Spinal cord (tissue), 10 donors: ENCODE measurements around the gene PTPRG. TPM values are rescaled to one million over a fixed set of nuclear protein-coding genes. Genes with fewer than 3 reads are reported as not detected.
A peak's percentile ranks its signal among the peaks of the same experiment; 100 is the strongest.

ENCODE experiments used
- DNase-seq, 6 donors: peaks; one replicate each; pipeline versions ENCODE4 v3.0.0 to v3.0.0-alpha.2; 2013 to 2015; ENCODE audit warnings: low spot score in 6 of 6, low read depth in 4 of 6
- H3K27ac ChIP-seq: one replicate; pipeline ENCODE4 v1.5.1; 2013; ENCODE audit warnings: low read depth, low read length, control low read depth
- H3K27me3 ChIP-seq: one replicate; pipeline ENCODE4 v1.6.1; 2013; ENCODE audit warnings: low read length; ENCODE audit not compliant: control insufficient read depth, insufficient read depth
- H3K36me3 ChIP-seq: one replicate; pipeline ENCODE4 v1.6.1; 2013; ENCODE audit warnings: low read length; ENCODE audit not compliant: control insufficient read depth, insufficient read depth
- H3K4me1 ChIP-seq: one replicate; pipeline ENCODE4 v1.6.1; 2013; ENCODE audit warnings: low read length; ENCODE audit not compliant: control insufficient read depth, insufficient read depth
- H3K4me3 ChIP-seq: one replicate; pipeline ENCODE4 v1.5.1; 2013; ENCODE audit warnings: low read depth, low read length, control low read depth
- H3K9me3 ChIP-seq: one replicate; pipeline ENCODE4 v1.6.1; 2013; ENCODE audit warnings: low read length; ENCODE audit not compliant: control insufficient read depth, insufficient read depth
- WGBS: methylation state at CpG from one replicate; pipeline ENCODE4 v1.1.5; 2013; ENCODE audit warnings: missing lambda C conversion rate; ENCODE audit not compliant: insufficient coverage; 5-methylcytosine and 5-hydroxymethylcytosine counted together
- polyA plus RNA-seq, 2 donors: library from polyadenylated mRNA; unstranded; fragments of 120-200 nt; gene quantifications; one replicate each; pipeline ENCODE4 v1.2.1, GENCODE V29; 2013; ENCODE audit not compliant: insufficient read length in 2 of 2
- total RNA-seq, 2 donors: library from RNA; depleted of rRNA in 1 of 2; stranded (reverse); fragments of 120-200 nt in 1 of 2; fragments of >200 nt in 1 of 2; gene quantifications; one replicate each; pipeline versions ENCODE4 v1.2.3 to v1.2.4, GENCODE V29; 2013 to 2014
- donor health status: healthy.

PTPRG gene
- total and polyA plus RNA-seq, 4 donors = 29.2 to 106 (median 60.2) TPM

DNA sequence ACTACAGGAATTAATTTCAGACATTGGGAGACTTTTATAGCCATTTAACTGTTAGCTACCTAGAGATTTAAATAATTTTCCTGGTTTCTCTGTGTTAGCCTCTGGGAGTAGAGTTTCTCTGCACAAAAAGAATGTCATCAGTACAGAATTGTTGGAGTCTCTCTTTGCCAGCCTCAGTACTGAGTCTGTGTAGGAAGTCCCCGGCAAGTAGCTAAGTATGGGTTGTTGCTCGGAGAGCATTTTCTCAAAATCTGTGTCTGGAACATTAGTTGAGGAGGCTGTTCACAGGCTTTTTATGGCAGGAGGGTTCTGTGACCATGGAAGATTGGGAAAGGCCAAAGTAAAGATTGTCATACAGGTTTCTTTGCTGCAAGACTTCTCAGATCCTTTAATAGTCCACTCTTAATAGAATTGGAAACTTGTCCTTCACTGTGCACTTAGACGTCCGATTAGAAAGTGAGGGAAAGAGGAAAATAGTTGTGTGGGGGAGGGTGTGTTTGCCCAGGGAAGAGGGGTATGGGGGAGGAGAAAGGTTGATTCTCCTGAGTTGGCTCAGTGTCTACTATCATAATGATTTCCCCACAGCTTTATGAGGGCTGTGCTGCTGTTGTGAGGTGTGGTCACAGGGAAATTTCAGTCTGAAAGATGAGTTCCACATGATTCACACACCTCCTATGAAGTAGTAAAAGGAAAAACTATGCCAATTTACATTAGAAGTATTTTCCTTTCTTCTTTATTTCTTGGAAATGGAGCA is 207.1 kb downstream of the PTPRG start:
- H3K27me3 ChIP-seq = no peaks in the 10 kb centered on the region
- DNase-seq = no peak
- H3K27ac ChIP-seq = no peak overlapping the region
- no peaks in the 10 kb centered on the region for H3K9me3 ChIP-seq
- H3K4me1 ChIP-seq = no peaks in the 10 kb centered on the region
- H3K36me3 ChIP-seq = no peaks in the 10 kb centered on the region
- 92% methylated on average over 2 of the region's 4 CpGs for WGBS
- H3K4me3 ChIP-seq = no peak overlapping the region

DNA sequence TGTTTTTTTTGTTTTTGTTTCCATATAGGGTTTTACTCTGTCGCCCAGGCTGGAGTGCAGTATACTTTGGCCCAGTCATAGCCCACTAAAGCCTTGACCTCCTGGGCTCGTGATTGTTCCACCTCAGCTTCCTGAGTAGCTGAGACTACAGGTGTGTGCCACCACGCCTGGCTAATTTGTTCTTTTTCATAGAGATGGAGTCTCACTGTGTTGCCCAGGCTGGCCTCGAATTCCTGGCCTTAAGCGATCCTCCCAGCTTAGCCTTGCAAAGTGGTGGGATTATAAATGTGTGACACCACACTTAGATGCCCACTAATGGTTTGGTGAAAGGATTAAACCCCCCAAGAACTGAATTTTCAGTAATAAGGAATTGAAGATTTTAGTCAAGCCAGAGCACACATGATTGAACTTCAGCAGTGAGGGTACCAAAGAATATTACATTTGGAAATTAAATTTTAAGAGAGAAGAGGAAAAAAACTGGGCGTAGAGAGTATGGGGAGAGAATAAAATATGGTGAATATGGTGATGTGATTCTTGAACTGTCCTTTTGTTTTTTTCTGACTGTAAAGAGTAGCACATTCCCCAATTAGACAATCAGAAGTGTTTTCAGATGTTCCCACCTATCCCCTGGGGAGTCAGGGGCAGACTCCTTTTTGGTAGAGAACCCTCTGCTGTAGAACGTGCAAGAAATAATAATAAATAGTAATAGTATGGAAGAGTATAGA is 208.1 kb downstream of the PTPRG start:
- Histone ChIP-seq H3K4me3 (no peak overlapping the region), H3K27me3 (no peaks in the 10 kb centered on the region), H3K27ac (no peak overlapping the region), H3K9me3 (no peaks in the 10 kb centered on the region), H3K4me1 (no peaks in the 10 kb centered on the region), H3K36me3 (no peaks in the 10 kb centered on the region)
- WGBS = 94% methylated on average over 3 of the region's 7 CpGs
- no peak for DNase-seq

DNA sequence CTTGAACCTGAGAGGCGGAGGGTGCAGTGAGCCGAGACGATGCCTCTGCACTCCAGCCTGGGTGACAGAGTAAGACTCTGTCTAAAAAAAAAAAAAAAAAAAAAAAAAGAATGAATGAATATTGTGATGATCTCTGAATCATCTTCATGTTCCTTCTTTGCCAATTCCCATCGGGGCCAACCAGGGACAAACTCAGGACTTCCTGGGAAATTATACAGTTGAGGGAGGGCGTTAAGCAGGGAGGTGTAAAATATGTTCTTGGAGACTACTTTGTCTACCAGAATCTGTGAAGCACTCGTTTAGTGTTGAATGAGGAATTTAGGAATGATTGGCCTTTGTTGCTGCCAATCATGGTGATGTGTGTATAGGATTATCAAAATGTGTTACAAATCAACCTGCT is 210.6 kb downstream of the PTPRG start:
- no peak for DNase-seq
- no peak overlapping the region for H3K27ac ChIP-seq
- H3K27me3 ChIP-seq = no peaks in the 10 kb centered on the region
- no peaks in the 10 kb centered on the region for H3K9me3 ChIP-seq
- no peak overlapping the region for H3K4me3 ChIP-seq
- 100% methylated on average over 2 of the region's 6 CpGs for WGBS
- H3K4me1 ChIP-seq = no peaks in the 10 kb centered on the region
- no peaks in the 10 kb centered on the region for H3K36me3 ChIP-seq

DNA sequence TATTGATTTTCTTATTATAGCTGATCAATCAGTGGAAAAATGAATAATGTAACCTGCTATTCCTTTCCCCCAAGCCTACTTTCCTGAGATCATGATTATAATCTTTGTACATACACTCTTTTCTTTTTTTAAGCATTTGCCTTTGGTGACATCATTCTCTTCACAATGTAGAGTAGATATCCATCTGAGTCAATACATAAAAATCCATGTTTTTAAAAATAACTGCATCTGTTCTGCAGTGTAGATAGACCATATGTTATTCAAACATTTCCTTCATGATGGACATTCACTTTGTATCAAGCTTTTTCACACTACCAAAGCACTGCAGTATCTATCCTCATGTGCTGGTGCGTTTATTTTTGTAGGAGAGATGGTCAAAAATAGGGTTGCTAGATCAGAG is 211.1 kb downstream of the PTPRG start:
- H3K4me3 ChIP-seq = no peak overlapping the region
- no peaks in the 10 kb centered on the region for H3K9me3 ChIP-seq
- DNase-seq = peak in 1 of 6 donors; percentile 14
- no CpG with 5 or more reads among the region's 1 CpG for WGBS
- no peak overlapping the region for H3K27ac ChIP-seq
- H3K36me3 ChIP-seq = no peaks in the 10 kb centered on the region
- H3K27me3 ChIP-seq = no peaks in the 10 kb centered on the region
- H3K4me1 ChIP-seq = no peaks in the 10 kb centered on the region

DNA sequence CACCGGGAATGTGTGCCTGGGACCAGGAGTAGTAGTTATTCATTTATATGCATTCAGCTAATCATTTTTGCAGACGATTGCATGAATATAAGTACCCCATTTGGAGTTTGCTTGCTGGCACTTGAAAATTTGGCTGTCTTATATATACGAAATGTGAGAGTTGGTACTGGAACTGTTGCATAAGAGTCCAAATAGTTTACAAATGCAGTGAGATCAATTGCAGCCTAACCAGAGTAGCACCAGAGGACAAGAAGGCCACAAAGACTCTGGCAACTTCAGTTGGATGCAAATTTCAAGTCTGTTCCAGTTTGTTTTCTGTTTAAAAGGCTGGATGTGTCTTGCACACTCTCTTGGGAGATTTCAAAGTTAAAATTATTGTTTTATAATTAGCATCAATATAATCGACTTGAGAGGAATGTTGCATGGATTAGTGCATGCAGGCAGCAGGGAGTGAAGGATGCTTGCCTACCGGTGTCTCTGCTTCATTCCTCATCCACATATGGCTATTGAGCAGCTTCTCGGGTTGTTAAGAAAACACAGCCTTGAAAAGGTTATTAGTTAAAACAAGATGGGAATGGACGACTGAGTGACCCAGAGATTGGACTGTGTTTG is 213.0 kb downstream of the PTPRG start:
- peak in 2 of 6 donors; percentile 21 to 34 for DNase-seq
- 38% methylated on average over 2 of the region's 7 CpGs for WGBS
- no peak overlapping the region for H3K4me3 ChIP-seq
- no peak overlapping the region for H3K27ac ChIP-seq
- H3K27me3 ChIP-seq = no peaks in the 10 kb centered on the region
- H3K36me3 ChIP-seq = no peaks in the 10 kb centered on the region
- no peaks in the 10 kb centered on the region for H3K9me3 ChIP-seq
- H3K4me1 ChIP-seq = no peaks in the 10 kb centered on the region

DNA sequence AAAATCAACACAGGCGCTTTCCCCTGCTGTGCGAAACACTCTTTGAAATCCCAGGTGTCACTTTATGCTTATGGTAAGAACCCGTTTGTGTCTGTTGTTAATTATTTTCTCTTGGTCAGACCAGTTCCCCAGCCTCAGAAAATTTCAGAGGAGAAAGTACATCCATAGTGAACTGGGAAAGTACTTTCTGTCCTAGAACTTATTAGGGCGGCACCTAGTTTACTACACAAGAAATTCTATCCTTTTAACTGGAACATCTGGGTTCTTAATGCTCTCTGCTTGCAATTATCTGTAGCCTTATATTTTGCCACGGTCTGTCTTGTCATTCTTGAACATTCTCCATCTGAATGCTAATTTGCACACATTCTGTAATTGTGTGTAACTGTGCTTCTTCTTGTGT is 215.0 kb downstream of the PTPRG start:
- Histone ChIP-seq H3K36me3 (no peaks in the 10 kb centered on the region), H3K4me3 (no peak overlapping the region), H3K4me1 (no peaks in the 10 kb centered on the region), H3K9me3 (no peaks in the 10 kb centered on the region), H3K27me3 (no peaks in the 10 kb centered on the region), H3K27ac (no peak overlapping the region)
- peak in 1 of 6 donors; percentile 37 for DNase-seq
- 100% methylated on average over 1 of the region's 5 CpGs for WGBS

DNA sequence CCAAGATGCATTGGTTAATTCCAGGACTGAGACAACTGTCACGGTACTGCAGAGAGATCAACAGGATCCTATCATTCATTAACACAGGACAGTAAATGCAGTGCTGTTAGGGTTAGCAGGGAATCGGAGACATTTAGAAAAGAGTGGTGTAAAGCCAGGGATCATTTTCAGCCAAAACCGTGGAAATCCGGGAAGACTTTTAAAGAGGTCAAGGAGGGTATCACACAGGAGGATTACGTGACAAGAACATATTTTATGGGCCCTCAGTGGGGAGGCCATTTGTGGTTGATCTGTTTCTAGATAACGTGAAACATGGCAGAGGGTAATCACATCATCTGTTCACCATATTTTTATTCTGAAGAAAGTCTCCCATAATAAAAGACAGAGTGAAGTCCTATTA is 216.1 kb downstream of the PTPRG start:
- 65% methylated on average over 3 of the region's 6 CpGs for WGBS

DNA sequence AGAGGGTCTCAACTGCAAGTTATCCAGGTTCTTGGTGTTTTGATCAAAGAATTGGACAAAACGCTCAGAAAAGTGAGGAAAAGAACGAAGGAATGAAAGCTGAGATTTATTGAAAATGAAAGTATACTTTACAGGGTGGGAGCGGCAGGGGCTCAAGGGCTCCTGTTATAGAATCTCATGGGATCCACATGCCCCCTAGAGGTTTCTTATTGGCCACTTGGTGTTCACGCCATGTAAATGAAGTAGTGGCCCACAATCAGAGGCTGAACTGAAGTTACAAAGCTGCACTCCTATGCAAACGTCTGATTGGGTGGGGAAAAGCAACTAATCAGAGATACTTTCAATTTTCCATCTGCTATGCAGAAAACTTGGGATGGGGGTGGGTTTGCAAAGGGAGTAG is 216.7 kb downstream of the PTPRG start:
- H3K36me3 ChIP-seq = no peaks in the 10 kb centered on the region
- no peak overlapping the region for H3K4me3 ChIP-seq
- no peak overlapping the region for H3K27ac ChIP-seq
- no peak for DNase-seq
- H3K4me1 ChIP-seq = no peaks in the 10 kb centered on the region
- WGBS = 87% methylated on average over 2 of the region's 5 CpGs
- no peaks in the 10 kb centered on the region for H3K27me3 ChIP-seq
- H3K9me3 ChIP-seq = no peaks in the 10 kb centered on the region

More for the DNA sequence above, 216.1 kb downstream of the PTPRG start:
- Histone ChIP-seq H3K4me1 (no peaks in the 10 kb centered on the region), H3K36me3 (no peaks in the 10 kb centered on the region), H3K9me3 (no peaks in the 10 kb centered on the region), H3K27ac (no peak overlapping the region), H3K27me3 (no peaks in the 10 kb centered on the region), H3K4me3 (no peak overlapping the region)
- DNase-seq = no peak

DNA sequence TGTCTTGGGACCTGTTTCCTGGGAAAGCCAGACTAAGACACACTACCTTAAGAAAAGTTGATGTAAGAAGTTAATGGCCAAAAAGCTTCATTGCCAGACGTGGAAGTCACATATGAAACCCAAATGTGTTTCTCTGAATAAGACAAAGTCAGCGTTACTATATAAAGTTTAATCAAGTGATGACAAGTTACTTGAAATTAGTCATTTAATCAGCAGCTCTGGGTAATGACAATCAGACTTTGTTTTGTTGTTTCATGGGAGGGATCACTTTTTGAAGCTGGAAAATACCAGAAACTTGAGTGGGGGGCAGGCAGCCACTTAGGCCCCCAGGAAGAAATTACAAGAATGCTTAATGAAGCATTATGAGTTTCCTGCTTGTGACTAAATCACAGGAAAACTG is 218.6 kb downstream of the PTPRG start:
- Histone ChIP-seq H3K9me3 (no peaks in the 10 kb centered on the region), H3K4me3 (no peak overlapping the region), H3K4me1 (no peaks in the 10 kb centered on the region), H3K27ac (no peak overlapping the region), H3K36me3 (no peaks in the 10 kb centered on the region), H3K27me3 (no peaks in the 10 kb centered on the region)
- DNase-seq = no peak
- WGBS = 100% methylated on average over 1 of the region's 2 CpGs
